ENCODE measurements around the gene UNC13D.

The UNC13D gene

GRCh38 chr17:75849724-75850123 lies 5.5 kb upstream of the UNC13D start:
- no peak for DNase-seq

GRCh38 chr17:75849279-75849646 lies 5.1 kb upstream of the UNC13D start:
- no peak for DNase-seq

- peak; percentile 92 for DNase-seq
These were observed 4.5 kb upstream of the UNC13D start for GRCh38 chr17:75848523-75849278.

- no peak for DNase-seq
These were observed 3.7 kb upstream of the UNC13D start for GRCh38 chr17:75847614-75848522.

- no peak for DNase-seq
These were observed 2.7 kb upstream of the UNC13D start for GRCh38 chr17:75846692-75847613.

- no peak for DNase-seq
These were observed 1.9 kb upstream of the UNC13D start for GRCh38 chr17:75845933-75846691.

GRCh38 chr17:75845058-75845711 lies 981 bp upstream of the UNC13D start:
- DNase-seq, result peak; percentile 83

GRCh38 chr17:75844530-75845057 lies 390 bp upstream of the UNC13D start:
- peak; percentile 56 for DNase-seq

- DNase-seq, result peak; percentile 51
These were observed 1.1 kb downstream of the UNC13D start for GRCh38 chr17:75842963-75843576.

- DNase-seq, result no peak
These were observed 1.8 kb downstream of the UNC13D start for GRCh38 chr17:75842411-75842810.

GRCh38 chr17:75840799-75841164 lies 3.4 kb downstream of the UNC13D start:
- no peak for DNase-seq

GRCh38 chr17:75839942-75840798 lies 4.0 kb downstream of the UNC13D start:
- DNase-seq, result no peak

GRCh38 chr17:75838410-75838809 lies 5.8 kb downstream of the UNC13D start:
- DNase-seq, result no peak

GRCh38 chr17:75837899-75838298 lies 6.3 kb downstream of the UNC13D start:
- DNase-seq, result no peak

- DNase-seq, result no peak
These were observed 7.6 kb downstream of the UNC13D start for GRCh38 chr17:75836605-75837004.

GRCh38 chr17:75835654-75835987 lies 8.6 kb downstream of the UNC13D start:
- no peak for DNase-seq

- DNase-seq, result no peak
These were observed 9.1 kb downstream of the UNC13D start for GRCh38 chr17:75834928-75835653.

- DNase-seq, result no peak
These were observed 9.8 kb downstream of the UNC13D start for GRCh38 chr17:75834279-75834920.
